ENCODE data around the gene RNF222.

The RNF222 gene

DNA sequence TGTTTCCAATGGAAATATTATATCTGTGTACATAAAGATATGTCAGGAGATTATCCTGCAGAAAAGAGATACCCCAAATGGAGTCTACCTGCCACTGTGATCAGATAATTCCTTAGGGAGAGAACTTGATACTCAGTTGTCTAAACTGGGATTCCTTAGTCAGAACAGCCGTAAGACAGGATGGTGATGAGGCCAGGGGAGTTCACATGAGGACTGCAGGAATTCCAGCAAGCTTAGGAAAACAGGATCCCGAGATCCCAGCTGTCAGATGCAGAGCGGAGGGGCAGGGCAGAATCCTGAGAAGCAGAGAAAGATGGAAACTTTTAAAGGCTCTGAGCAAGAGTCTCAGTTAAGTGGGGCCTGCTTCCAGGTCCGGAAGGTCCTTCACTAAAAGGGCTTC lies 25.8 kb downstream of the RNF222 start:
- Histone ChIP-seq H3K36me3 (ENCODE audit: insufficient read depth, low read length) (peaks cover 14% of the 10 kb centered on the region), H3K9ac (ENCODE audit: insufficient read length) (no peak overlapping the region), H3K9me3 (ENCODE audit: low read depth, low read length) (no peaks in the 10 kb centered on the region), H3K4me3 (no peak overlapping the region), H3K27ac (no peak overlapping the region)
- no peak for TF ChIP-seq FOXP2 (optimal IDR thresholded peaks at IDR 0.05; ENCODE audit: control extremely low read depth, extremely low read length, insufficient read depth)
- DNase-seq (ENCODE audit: low read depth, low spot score): no peak

DNA sequence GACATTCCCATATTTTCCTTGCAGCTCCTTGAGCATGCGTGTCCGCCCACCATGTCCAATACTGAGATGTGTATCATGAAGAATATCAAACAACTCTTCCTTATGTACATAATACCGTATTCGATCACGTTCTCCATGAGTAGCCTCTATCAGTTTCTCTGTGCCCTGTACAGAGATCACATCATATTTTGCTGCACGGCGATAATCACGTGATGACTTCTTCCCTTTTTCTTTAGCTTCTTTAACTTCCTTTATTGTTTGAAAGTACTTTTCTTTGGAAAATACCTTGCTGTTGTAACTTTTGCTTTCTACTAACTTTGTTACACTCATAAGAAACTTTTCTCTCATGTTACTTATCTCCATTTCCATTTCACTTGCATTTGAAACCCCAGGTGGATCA lies 27.7 kb downstream of the RNF222 start:
- DNase-seq (ENCODE audit: low read depth, low spot score): no peak
- H3K9me3 ChIP-seq (ENCODE audit: low read depth, low read length): no peaks in the 10 kb centered on the region
- H3K27ac ChIP-seq: no peak overlapping the region
- H3K4me3 ChIP-seq: no peak overlapping the region
- TF ChIP-seq FOXP2 (optimal IDR thresholded peaks at IDR 0.05; ENCODE audit: control extremely low read depth, extremely low read length, insufficient read depth): no peak
- TF ChIP-seq POLR2AphosphoS5 (IDR thresholded peaks at IDR 0.05; ENCODE audit: borderline replicate concordance, low read depth, low read length): no peak
- TF ChIP-seq EZH2 (IDR thresholded peaks at IDR 0.05): no peak
- H3K36me3 ChIP-seq (ENCODE audit: insufficient read depth, low read length): peaks cover 13% of the 10 kb centered on the region
- H3K9ac ChIP-seq (ENCODE audit: insufficient read length): no peak overlapping the region

DNA sequence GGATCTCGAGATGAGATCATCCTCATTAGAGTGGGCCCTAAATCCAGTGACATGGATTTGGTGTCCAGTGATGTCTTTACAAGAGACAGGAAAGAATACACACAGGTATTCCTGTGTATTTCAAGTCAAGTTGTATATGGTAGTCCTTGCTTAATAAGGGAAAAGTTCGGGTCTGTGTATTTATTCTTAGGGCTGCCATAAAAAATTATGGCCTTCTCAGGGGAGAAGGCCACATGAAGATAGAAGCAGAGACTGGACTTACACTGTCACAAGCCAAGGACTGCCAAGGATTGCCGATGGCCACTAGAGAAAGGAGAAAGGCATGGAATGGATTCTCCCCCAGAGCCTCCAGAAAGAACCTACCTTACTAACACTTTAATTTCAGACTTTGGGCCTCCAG lies 29.4 kb downstream of the RNF222 start:
- DNase-seq (ENCODE audit: low read depth, low spot score): no peak
- no peak for TF ChIP-seq POLR2AphosphoS5 (IDR thresholded peaks at IDR 0.05; ENCODE audit: borderline replicate concordance, low read depth, low read length)
- no peak for TF ChIP-seq EZH2 (IDR thresholded peaks at IDR 0.05)
- no peak for TF ChIP-seq FOXP2 (optimal IDR thresholded peaks at IDR 0.05; ENCODE audit: control extremely low read depth, extremely low read length, insufficient read depth)
- no peak overlapping the region for H3K9ac ChIP-seq (ENCODE audit: insufficient read length)
- H3K4me3 ChIP-seq: no peak overlapping the region
- H3K9me3 ChIP-seq (ENCODE audit: low read depth, low read length): no peaks in the 10 kb centered on the region
- peaks cover 13% of the 10 kb centered on the region for H3K36me3 ChIP-seq (ENCODE audit: insufficient read depth, low read length)
- no peak overlapping the region for H3K27ac ChIP-seq

DNA sequence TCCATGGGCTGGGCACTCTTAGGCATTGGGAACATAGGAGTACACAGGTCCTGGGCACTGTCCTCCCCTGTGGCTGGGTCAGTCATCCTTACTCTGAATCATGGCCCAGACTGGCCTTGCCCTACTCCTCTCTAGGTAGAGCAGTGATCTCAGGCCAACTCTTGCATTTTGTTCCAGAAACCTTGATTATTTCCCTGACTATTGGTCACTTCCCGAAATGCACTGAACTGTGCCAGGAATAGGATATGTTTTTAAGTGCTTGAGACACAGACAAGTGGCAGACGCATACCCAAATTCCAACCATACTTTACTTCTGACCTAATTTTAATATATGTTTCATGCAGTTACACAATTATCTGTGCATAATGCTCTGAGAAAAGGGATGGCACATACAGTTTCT lies 31.4 kb downstream of the RNF222 start:
- Histone ChIP-seq H3K4me3 (no peak overlapping the region), H3K27ac (no peak overlapping the region), H3K9ac (ENCODE audit: insufficient read length) (no peak overlapping the region), H3K36me3 (ENCODE audit: insufficient read depth, low read length) (peaks cover 13% of the 10 kb centered on the region), H3K9me3 (ENCODE audit: low read depth, low read length) (no peaks in the 10 kb centered on the region)
- no peak for DNase-seq (ENCODE audit: low read depth, low spot score)
- TF ChIP-seq POLR2AphosphoS5 (IDR thresholded peaks at IDR 0.05; ENCODE audit: borderline replicate concordance, low read depth, low read length): no peak
- TF ChIP-seq EZH2 (IDR thresholded peaks at IDR 0.05): no peak
- no peak for TF ChIP-seq FOXP2 (optimal IDR thresholded peaks at IDR 0.05; ENCODE audit: control extremely low read depth, extremely low read length, insufficient read depth)

DNA sequence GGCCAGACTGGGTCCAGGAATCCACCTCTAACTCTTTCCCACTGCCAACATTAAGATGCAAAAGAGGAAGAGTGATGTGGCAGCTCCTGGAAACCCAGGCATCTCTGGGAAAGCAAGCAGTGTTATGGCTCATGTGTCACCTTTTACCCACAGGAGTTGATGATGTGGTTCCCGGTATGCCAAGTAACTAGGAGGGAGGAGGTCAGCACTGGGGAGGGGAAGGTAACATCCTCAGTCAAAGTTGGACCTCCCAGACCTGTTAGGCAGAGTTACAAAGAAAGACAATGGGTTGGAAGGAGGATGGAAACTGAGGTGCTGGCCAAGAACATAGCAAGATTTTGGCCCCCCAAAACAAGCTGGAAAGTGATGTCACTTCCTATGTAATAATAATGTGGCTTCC lies 32.5 kb downstream of the RNF222 start:
- H3K9ac ChIP-seq (ENCODE audit: insufficient read length): no peak overlapping the region
- TF ChIP-seq POLR2AphosphoS5 (IDR thresholded peaks at IDR 0.05; ENCODE audit: borderline replicate concordance, low read depth, low read length): no peak
- TF ChIP-seq EZH2 (IDR thresholded peaks at IDR 0.05): no peak
- no peak for TF ChIP-seq FOXP2 (optimal IDR thresholded peaks at IDR 0.05; ENCODE audit: control extremely low read depth, extremely low read length, insufficient read depth)
- peaks cover 13% of the 10 kb centered on the region for H3K36me3 ChIP-seq (ENCODE audit: insufficient read depth, low read length)
- DNase-seq (ENCODE audit: low read depth, low spot score): no peak
- no peak overlapping the region for H3K4me3 ChIP-seq
- no peak overlapping the region for H3K27ac ChIP-seq
- no peaks in the 10 kb centered on the region for H3K9me3 ChIP-seq (ENCODE audit: low read depth, low read length)

DNA sequence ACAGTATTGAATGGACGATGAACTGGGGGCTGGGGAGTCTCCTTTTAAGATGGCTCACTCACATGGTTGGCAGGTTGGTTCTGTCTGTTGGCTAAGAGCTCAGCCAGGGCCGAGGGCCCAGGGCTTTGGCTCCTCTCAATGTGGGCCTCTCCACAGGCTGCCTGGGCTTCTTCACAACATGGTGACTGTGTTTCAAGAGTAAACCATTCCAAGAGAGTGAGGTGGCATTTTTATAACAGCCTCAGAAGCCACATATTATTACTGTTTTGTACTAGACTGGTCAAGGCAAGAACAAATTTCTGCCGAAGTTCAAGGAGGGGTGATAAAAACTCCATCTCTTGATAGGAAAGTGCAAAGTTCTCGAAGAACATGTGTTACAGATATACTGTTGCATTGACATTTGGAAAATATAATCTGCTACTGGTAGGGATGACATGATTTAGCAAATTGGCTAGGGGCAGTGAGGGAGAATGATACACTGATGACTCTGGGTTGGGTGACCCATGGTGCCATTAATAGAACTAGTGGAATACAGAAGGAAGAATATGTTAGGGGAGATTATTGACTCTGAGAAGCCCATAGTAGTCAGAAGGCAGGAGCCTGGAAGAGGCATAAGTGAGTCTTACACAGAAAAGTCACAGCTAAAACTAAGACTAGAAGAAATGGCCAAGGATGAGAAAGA lies 34.8 kb downstream of the RNF222 start:
- H3K9ac ChIP-seq (ENCODE audit: insufficient read length): no peak overlapping the region
- no peak for TF ChIP-seq EZH2 (IDR thresholded peaks at IDR 0.05)
- no peak for TF ChIP-seq POLR2AphosphoS5 (IDR thresholded peaks at IDR 0.05; ENCODE audit: borderline replicate concordance, low read depth, low read length)
- no peak for TF ChIP-seq FOXP2 (optimal IDR thresholded peaks at IDR 0.05; ENCODE audit: control extremely low read depth, extremely low read length, insufficient read depth)
- no peaks in the 10 kb centered on the region for H3K9me3 ChIP-seq (ENCODE audit: low read depth, low read length)
- no peaks in the 10 kb centered on the region for H3K36me3 ChIP-seq (ENCODE audit: insufficient read depth, low read length)
- H3K4me3 ChIP-seq: no peak overlapping the region
- no peak overlapping the region for H3K27ac ChIP-seq
- DNase-seq (ENCODE audit: low read depth, low spot score): no peak

DNA sequence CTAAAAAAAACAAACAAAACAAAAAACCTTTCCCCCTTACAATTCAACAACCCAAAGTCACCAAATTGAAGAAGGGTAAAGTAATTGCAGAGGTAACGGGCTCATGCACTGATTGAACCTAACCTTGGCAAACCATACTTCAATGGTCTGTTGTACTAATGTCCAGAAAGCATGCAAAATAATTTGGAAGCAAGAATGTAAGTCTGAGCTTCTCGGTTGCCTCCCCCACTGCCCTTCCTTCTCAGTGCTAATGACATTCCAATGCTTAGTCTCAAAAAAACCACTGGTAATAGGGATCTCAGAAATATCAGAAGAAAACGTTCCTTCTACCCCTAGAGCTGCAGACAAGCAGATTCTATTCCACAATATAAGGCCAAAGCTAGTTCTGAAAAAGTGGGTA lies 36.9 kb downstream of the RNF222 start:
- Histone ChIP-seq H3K9ac (ENCODE audit: insufficient read length) (no peak overlapping the region), H3K27ac (no peak overlapping the region), H3K36me3 (ENCODE audit: insufficient read depth, low read length) (no peaks in the 10 kb centered on the region), H3K9me3 (ENCODE audit: low read depth, low read length) (no peaks in the 10 kb centered on the region), H3K4me3 (no peak overlapping the region)
- no peak for TF ChIP-seq FOXP2 (optimal IDR thresholded peaks at IDR 0.05; ENCODE audit: control extremely low read depth, extremely low read length, insufficient read depth)
- TF ChIP-seq POLR2AphosphoS5 (IDR thresholded peaks at IDR 0.05; ENCODE audit: borderline replicate concordance, low read depth, low read length): no peak
- TF ChIP-seq EZH2 (IDR thresholded peaks at IDR 0.05): no peak
- DNase-seq (ENCODE audit: low read depth, low spot score): no peak

DNA sequence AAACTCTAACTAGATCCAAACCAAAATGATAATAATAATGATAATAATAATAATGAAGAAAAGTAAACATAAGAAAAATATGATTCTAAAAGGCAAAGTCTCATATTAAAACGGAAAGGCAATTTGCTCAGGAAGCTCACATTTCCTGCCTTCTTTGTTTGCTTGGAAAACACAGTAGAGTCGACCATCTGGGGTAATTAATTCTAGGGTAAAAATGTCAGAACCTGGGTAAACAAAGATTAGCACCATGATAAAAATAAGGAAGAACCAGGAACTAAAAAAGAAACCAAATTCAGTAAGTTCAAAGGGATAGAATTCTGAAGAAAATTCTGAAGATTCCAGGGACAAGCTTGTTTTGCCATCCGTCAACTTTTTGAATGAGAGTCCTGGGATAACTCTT lies 37.4 kb downstream of the RNF222 start:
- no peak for TF ChIP-seq POLR2AphosphoS5 (IDR thresholded peaks at IDR 0.05; ENCODE audit: borderline replicate concordance, low read depth, low read length)
- TF ChIP-seq EZH2 (IDR thresholded peaks at IDR 0.05): no peak
- TF ChIP-seq FOXP2 (optimal IDR thresholded peaks at IDR 0.05; ENCODE audit: control extremely low read depth, extremely low read length, insufficient read depth): no peak
- Histone ChIP-seq H3K4me3 (no peak overlapping the region), H3K36me3 (ENCODE audit: insufficient read depth, low read length) (no peaks in the 10 kb centered on the region), H3K9me3 (ENCODE audit: low read depth, low read length) (no peaks in the 10 kb centered on the region), H3K27ac (no peak overlapping the region), H3K9ac (ENCODE audit: insufficient read length) (no peak overlapping the region)
- DNase-seq (ENCODE audit: low read depth, low spot score): no peak

DNA sequence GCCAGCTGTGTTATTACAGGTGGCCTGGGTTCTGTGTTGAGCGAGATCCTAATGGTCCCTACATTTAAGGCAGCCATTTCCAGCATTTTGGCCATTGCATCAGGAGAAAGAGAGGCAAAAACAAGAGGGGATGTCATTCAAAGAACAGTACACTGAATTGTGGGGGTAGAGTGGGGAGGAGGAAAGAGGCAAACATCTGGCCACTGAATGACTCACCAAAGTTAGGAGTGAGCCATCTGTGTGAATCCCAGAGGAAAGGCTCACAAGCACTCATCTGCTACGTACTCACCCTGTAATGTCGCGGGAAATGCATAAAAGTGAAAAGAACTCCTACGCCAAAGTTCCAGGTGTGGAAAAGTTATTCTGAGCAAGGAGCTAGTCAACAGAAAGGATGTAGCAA lies 37.9 kb downstream of the RNF222 start:
- no peaks in the 10 kb centered on the region for H3K9me3 ChIP-seq (ENCODE audit: low read depth, low read length)
- H3K36me3 ChIP-seq (ENCODE audit: insufficient read depth, low read length): no peaks in the 10 kb centered on the region
- DNase-seq (ENCODE audit: low read depth, low spot score): no peak
- H3K4me3 ChIP-seq: no peak overlapping the region
- H3K27ac ChIP-seq: no peak overlapping the region
- H3K9ac ChIP-seq (ENCODE audit: insufficient read length): no peak overlapping the region
- TF ChIP-seq POLR2AphosphoS5 (IDR thresholded peaks at IDR 0.05; ENCODE audit: borderline replicate concordance, low read depth, low read length): no peak
- TF ChIP-seq EZH2 (IDR thresholded peaks at IDR 0.05): no peak
- TF ChIP-seq FOXP2 (optimal IDR thresholded peaks at IDR 0.05; ENCODE audit: control extremely low read depth, extremely low read length, insufficient read depth): no peak
